ENCODE measurements around the gene THAP4. TPM values are rescaled to one million over a fixed set of nuclear protein-coding genes. Genes with fewer than 3 reads are reported as not detected.

THAP4 gene
- total RNA-seq, 1 experiment from 2014 or later, result 94.8 TPM

- Histone ChIP-seq H3K79me2 (ENCODE audit: low read depth) (no peaks in the 10 kb centered on the region), H2AFZ (no peak overlapping the region), H3F3A (ENCODE audit: insufficient read depth, low read depth) (peaks cover 21% of the 10 kb centered on the region), H3K27ac (no peak overlapping the region), H3K4me3 (no peak overlapping the region), H3K27me3 (ENCODE audit: insufficient read depth, low read depth) (no peaks in the 10 kb centered on the region), H3K9me3 (ENCODE audit: insufficient read depth, low read depth) (no peaks in the 10 kb centered on the region), H3K4me2 (no peak overlapping the region), H3K9me2 (ENCODE audit: insufficient read depth) (no peaks in the 10 kb centered on the region), H4K20me1 (ENCODE audit: insufficient read depth) (peaks cover 12% of the 10 kb centered on the region; the same call in 1 of the 2 replicates), H3K36me3 (ENCODE audit: low read depth) (no peaks in the 10 kb centered on the region; the same call in 1 of the 2 replicates), H3K4me1 (replicated peaks; ENCODE audit: insufficient read depth) (no peaks in the 10 kb centered on the region)
- POLR2A ChIA-PET (ENCODE audit: unreplicated experiment), result no interaction called here
- DNase-seq, result no peak
- intact Hi-C loops (cut with micrococcal nuclease; ENCODE audit: unreplicated experiment), result no loop called here
- BruUV-seq (replicated peaks), result no TSS peak
- CTCF ChIA-PET, result no interaction called here
- TF ChIP-seq CTCF (conservative IDR thresholded peaks at IDR 0.05), result no peak
- no peak for TF ChIP-seq EZH2 (IDR thresholded peaks at IDR 0.05; ENCODE audit: low read depth)
Observed at GRCh38 chr2:241672243-241673188, 35.6 kb upstream of the THAP4 start.

GRCh38 chr2:241671457-241672240 is 34.7 kb upstream of the THAP4 start:
- no peak for DNase-seq
- Histone ChIP-seq H3K79me2 (ENCODE audit: low read depth) (no peaks in the 10 kb centered on the region), H3K36me3 (ENCODE audit: low read depth) (no peaks in the 10 kb centered on the region; the same call in 1 of the 2 replicates), H4K20me1 (ENCODE audit: insufficient read depth) (peaks cover 8% of the 10 kb centered on the region; the same call in 1 of the 2 replicates), H3K4me2 (no peak overlapping the region), H3K27me3 (ENCODE audit: insufficient read depth, low read depth) (no peaks in the 10 kb centered on the region), H3K4me1 (replicated peaks; ENCODE audit: insufficient read depth) (no peaks in the 10 kb centered on the region), H3K9me3 (ENCODE audit: insufficient read depth, low read depth) (no peaks in the 10 kb centered on the region), H3F3A (ENCODE audit: insufficient read depth, low read depth) (peaks cover 21% of the 10 kb centered on the region), H3K4me3 (no peak overlapping the region), H3K9me2 (ENCODE audit: insufficient read depth) (no peaks in the 10 kb centered on the region), H3K27ac (no peak overlapping the region), H2AFZ (no peak overlapping the region)
- intact Hi-C loops (cut with micrococcal nuclease; ENCODE audit: unreplicated experiment), result no loop called here
- TF ChIP-seq CTCF (conservative IDR thresholded peaks at IDR 0.05) (no peak), EZH2 (IDR thresholded peaks at IDR 0.05; ENCODE audit: low read depth) (no peak)
- POLR2A ChIA-PET (ENCODE audit: unreplicated experiment), result no interaction called here
- CTCF ChIA-PET, result interaction anchor here (0.5 kb wide), 1 partner anchor 289 kb away, joined by 7 read pairs; no protein-coding TSS in a partner anchor
- no TSS peak for BruUV-seq (replicated peaks)

GRCh38 chr2:241670333-241671110 is 33.6 kb upstream of the THAP4 start:
- Histone ChIP-seq H3K27me3 (ENCODE audit: insufficient read depth, low read depth) (no peaks in the 10 kb centered on the region), H3K4me3 (no peak overlapping the region), H3K9me2 (ENCODE audit: insufficient read depth) (no peaks in the 10 kb centered on the region), H3K79me2 (ENCODE audit: low read depth) (no peaks in the 10 kb centered on the region), H3F3A (ENCODE audit: insufficient read depth, low read depth) (peaks cover 17% of the 10 kb centered on the region; the same call in 1 of the 2 replicates), H3K36me3 (ENCODE audit: low read depth) (no peaks in the 10 kb centered on the region; the same call in 1 of the 2 replicates), H3K9me3 (ENCODE audit: insufficient read depth, low read depth) (no peaks in the 10 kb centered on the region), H3K27ac (no peak overlapping the region), H3K4me2 (no peak overlapping the region), H3K4me1 (replicated peaks; ENCODE audit: insufficient read depth) (no peaks in the 10 kb centered on the region), H2AFZ (no peak overlapping the region), H4K20me1 (ENCODE audit: insufficient read depth) (0 out of 2 replicates have a peak, but pooled peaks cover 7% of the 10 kb centered on the region)
- intact Hi-C loops (cut with micrococcal nuclease; ENCODE audit: unreplicated experiment), result no loop called here
- BruUV-seq (replicated peaks), result no TSS peak
- no peak for TF ChIP-seq EZH2 (IDR thresholded peaks at IDR 0.05; ENCODE audit: low read depth)
- TF ChIP-seq CTCF (conservative IDR thresholded peaks at IDR 0.05), result no peak
- POLR2A ChIA-PET (ENCODE audit: unreplicated experiment), result no interaction called here
- DNase-seq, result no peak
- CTCF ChIA-PET, result interaction anchor here (0.5 kb wide), 1 partner anchor 17 kb away, joined by 11 read pairs; no protein-coding TSS in a partner anchor

Data from PC-9 (cell line).